Measurements from ENCODE around the gene SCD5.

SCD5 gene

GRCh38 chr4:82583897-82584587 is 214.6 kb downstream of the SCD5 start:
- no peak for DNase-seq

GRCh38 chr4:82579932-82580331 is 218.7 kb downstream of the SCD5 start:
- no peak for DNase-seq
